GM12801 (cell line): Measurements from ENCODE around the gene RWDD3.

Experiments
- TF ChIP-seq, protein P1 (sequence below): IDR thresholded peaks from one replicate; pipeline ENCODE4 v1.5.1; 2011; ENCODE audit warnings: control low read depth; ENCODE audit not compliant: insufficient read length; ENCODE audit errors: extremely low read depth

The RWDD3 gene

DNA sequence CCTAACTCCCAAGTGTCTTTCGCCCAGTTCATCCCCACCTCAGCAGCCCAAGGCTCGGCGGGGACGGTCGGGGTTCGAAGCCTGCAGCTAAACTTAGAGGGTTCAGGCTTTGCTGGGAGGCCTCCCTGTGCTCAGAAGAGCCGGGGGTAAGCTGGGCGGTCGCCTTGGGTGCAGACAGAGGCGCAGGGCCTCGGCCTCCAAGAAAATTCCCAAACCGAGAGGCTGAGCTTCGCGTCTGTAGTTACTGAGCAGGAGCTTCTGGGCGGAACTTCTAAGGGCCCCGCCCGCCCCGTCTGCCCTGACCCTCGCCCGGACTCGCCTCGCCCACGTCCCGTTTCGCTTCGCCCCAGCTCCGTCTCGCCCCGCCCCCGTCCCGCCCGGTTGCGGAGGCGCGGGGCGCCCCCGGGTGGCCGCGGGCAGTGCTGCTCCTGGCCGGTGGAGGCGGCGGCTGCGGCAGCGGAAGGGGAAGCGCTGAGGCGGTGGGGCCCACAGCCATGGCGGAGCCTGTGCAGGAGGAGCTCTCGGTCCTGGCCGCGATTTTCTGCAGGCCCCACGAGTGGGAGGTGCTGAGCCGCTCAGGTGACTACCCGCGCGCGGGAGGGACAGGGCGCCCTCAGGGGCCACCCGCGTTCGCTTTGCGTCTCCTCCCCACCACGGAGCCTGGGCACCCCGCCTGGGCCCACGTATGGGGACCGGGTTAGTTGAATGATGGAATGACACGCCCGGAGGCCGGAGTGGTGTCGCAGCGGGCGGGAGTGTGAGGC, at the start of gene RWDD3:
RWDD3 (plus strand) TSS at position 474 of the 764 bp plus-strand sequence; CDS start at position 495, 21 bp downstream.
- TF ChIP-seq, protein P1, sequence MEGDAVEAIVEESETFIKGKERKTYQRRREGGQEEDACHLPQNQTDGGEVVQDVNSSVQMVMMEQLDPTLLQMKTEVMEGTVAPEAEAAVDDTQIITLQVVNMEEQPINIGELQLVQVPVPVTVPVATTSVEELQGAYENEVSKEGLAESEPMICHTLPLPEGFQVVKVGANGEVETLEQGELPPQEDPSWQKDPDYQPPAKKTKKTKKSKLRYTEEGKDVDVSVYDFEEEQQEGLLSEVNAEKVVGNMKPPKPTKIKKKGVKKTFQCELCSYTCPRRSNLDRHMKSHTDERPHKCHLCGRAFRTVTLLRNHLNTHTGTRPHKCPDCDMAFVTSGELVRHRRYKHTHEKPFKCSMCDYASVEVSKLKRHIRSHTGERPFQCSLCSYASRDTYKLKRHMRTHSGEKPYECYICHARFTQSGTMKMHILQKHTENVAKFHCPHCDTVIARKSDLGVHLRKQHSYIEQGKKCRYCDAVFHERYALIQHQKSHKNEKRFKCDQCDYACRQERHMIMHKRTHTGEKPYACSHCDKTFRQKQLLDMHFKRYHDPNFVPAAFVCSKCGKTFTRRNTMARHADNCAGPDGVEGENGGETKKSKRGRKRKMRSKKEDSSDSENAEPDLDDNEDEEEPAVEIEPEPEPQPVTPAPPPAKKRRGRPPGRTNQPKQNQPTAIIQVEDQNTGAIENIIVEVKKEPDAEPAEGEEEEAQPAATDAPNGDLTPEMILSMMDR, result no peak

GRCh38 chr1:95186149-95186548, 47.9 kb upstream of the RWDD3 start:
- TF ChIP-seq, protein P1, result no peak

DNA sequence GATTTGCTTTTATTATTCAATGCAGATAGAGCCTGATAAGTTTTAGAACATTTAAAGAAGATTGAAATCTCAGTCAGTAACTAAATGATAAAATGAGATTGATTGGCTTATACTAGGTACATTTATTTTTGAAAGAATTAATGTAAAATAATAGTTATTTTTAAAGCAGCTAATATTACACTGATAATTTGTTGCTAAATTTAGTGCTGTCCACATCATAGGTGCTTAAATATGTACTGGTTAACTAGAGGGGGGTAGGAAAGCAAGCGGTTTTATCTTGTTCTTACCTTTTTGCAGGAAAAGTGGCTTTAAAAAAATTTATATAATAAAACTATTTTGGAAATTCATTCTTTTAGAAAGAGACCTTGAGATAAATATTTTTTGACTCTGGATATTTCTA, 40.4 kb upstream of the RWDD3 start:
- TF ChIP-seq, protein P1, result no peak

GRCh38 chr1:95195046-95195445, 39.0 kb upstream of the RWDD3 start:
- TF ChIP-seq, protein P1, result no peak

DNA sequence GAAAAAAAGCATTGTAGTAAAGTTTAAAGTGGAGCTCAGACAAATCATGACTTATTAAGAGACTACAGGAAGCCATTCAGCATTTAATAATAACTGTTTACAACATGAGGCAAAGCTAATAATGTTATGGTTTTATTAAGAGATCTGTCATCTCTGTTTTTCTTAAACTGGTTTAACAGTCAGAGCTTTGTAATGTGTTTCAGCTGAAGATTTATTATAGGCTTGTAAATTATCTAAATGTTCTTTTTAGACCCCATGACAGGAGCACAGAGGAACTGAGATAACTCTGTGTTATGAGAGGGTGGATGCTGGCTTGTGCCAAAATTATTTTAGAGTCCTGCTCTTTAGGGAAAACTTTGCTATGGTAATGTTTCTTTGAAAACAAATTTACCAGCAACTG, 38.0 kb upstream of the RWDD3 start:
- TF ChIP-seq, protein P1, result no peak

DNA sequence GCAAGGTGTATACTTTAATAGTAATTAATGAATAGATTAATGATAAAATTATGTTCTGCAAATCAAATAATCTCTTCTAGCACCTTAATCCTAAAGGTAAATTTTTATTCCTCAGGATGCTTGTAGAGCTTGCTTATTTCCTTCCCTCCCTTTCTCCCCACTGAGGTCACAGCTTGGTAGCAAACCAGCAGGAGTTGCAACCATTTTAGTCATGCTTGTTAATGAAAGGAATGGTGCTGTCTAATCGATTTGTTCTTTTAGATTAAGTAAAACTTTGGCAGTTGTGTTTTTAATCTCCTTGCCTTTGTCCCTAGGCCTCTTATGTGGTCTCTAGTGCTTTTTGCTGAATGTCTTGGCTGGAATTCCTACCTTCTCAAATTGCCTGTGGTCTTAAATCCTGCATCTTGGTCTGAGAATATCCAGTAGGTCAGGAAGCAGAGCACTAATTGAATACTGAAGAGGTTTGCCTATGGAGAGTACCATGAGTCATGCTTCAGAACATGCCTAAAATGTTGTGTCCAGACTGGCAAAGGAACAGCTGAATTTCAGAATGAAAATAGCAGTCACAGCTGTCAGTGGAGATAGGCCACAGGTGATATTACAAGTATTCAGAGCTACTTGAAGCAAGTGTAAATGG, 36.3 kb upstream of the RWDD3 start:
- TF ChIP-seq, protein P1, result no peak

GRCh38 chr1:95201905-95202304, 32.1 kb upstream of the RWDD3 start:
- TF ChIP-seq, protein P1, result no peak
